ENCODE results near the gene SPAG5.

The SPAG5 gene
- 8.3 to 25.9 (median 18.8) reads per million in 3 experiments for total RNA-seq

DNA sequence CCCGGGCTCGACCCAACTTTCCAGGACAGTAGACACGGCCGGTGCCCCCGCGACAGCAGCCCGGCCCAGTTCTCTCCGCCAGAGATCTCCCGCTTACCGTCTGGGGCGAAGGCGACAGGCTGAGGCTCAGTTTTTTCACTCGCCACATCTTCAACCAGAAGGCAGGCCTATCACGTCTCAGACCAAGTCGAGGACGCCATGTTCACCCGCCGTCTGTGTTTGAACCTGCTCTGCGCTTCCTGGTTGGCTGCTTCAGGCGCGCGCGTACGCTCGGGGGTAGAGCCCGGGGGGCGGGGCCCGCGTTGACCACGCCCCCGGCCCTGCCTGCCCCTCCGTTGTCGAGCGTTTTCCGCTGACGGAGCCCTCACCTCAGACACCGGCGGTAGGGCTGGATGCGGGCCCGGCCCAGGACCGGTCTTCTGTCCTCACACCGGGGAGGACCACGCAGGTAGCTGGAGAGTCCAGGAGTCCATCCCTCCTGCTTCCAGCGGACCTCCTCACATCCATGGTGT is at the start of gene SPAG5:
Gene SPAG5 (minus strand): TSS at position 227 of the 512 bp plus-strand sequence. CDS start 79 bp downstream, at position 148.
- DNase-seq, result peak; percentile 96

- no peak for DNase-seq
These were observed 47.4 kb upstream of the SPAG5 start for GRCh38 chr17:28646039-28646754.

DNA sequence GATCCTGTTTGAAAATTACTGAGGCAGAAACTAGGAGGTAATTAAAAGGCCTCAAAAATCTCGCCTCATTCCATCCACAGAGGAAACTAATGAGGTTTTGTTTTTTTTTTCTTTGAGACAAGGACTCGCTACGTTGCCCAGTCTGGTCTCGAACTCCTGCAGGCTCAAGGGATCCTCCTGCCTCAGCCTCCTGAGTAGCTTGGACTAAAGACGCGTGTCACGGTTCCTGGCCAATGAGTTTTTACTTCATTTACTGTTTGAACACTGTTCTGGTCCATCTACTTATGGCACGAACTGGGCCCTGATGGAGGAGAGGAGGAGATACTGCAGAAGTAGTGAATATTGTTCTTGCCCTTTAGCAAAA is 46.7 kb upstream of the SPAG5 start:
- DNase-seq, result no peak

DNA sequence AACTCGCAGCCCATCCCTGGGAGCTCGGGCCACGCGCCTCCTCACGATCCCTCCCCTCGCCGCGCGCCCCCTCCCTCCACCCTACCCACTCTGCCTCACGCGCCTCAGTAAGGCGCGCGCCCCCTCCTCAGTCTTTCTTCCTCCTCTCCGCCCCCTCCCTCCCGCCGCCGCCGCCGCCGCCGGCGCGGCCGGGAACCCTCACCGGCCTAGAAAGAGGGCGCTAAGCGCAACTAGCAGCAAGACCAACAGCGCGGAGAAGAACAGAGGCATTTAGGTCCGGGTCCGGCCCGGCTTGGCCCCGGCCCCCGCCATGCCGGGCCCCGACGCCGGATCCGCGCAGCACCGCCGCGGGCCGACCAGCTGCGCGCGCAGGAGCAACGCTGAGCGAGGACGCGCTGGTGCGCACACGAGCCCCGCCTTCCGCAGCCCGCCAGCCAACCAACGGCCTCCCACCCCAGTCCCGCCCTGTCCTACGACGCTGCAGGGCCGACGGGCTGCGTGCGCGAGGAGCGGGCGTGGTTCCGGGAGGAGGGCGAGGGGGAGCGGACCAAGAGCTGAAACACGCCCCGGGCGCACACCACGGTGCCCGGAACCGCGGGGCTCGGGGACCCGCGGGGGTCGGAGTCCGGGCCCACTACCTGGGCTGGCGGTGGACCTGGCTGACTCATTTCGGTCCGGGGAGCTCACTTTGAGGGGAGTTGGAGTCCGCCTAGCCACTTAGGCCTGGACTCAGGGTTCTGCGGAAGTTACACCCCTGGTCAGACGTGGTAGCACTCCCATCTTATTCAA is 46.2 kb upstream of the SPAG5 start, which contains the start of gene BLTP2:
Gene BLTP2 (minus strand): TSS at position 372 of the 789 bp plus-strand sequence. CDS start 102 bp downstream, at position 270.
- peak; percentile 93 for DNase-seq

GRCh38 chr17:28643983-28644786 is 45.4 kb upstream of the SPAG5 start:
- DNase-seq, result no peak

- no peak for DNase-seq
These were observed 42.8 kb upstream of the SPAG5 start for GRCh38 chr17:28641579-28641978.

DNA sequence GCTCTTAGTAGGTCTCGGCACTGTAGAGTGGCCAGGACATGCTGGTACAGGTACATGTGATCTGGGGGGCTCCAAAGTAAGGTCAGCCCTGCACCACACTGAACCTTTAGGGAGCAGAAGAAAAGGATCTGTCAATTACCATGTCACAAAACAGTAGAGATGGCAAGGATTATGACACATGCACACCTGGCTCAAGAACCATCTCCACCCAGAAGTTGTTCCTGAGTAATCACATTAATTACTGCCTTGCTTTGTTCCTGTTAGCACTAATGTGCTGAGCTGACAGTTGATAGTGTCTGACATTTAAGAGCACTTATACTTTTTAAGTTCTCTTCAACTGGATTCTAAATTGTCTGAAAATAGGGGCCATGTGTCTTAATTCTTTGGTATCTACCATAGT is 36.7 kb upstream of the SPAG5 start:
- DNase-seq, result no peak

DNA sequence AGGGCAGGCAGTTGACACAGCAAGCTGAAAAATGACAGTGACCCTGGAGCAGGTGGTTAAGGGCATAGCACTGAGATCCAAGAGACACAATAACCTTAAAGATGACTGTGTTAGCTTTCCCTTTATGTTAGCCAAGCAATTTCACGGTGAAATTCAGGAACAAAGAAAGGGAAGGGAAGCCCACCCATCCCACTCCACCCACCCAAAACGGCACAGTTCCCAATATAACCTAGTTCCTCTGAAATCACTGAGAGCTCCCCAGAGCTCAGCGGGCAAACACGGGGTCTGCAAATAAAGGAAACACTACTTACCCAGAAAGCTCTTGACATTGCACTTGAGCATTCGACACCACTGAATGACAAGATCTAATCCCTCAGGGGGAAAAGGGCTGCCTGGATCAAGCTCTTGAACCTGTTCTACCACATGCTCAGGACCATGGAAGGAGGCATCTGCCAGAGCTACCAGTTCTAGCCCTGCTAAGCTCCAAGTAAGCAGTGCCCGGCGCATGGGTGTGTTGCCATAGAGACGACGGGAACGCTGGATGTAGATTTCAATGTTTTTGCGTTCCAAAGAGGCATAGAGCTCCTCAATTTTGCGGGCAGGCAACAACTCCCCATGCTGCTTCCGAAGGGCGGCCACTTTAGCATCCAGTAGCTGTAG is 35.5 kb upstream of the SPAG5 start:
- DNase-seq, result no peak

- no peak for DNase-seq
These were observed 28.0 kb upstream of the SPAG5 start for GRCh38 chr17:28626818-28627217.

- no peak for DNase-seq
These were observed 25.3 kb upstream of the SPAG5 start for GRCh38 chr17:28624148-28624547.

- no peak for DNase-seq
These were observed 24.9 kb upstream of the SPAG5 start for GRCh38 chr17:28623696-28624095.

GRCh38 chr17:28622186-28622585 is 23.4 kb upstream of the SPAG5 start:
- DNase-seq, result no peak

DNA sequence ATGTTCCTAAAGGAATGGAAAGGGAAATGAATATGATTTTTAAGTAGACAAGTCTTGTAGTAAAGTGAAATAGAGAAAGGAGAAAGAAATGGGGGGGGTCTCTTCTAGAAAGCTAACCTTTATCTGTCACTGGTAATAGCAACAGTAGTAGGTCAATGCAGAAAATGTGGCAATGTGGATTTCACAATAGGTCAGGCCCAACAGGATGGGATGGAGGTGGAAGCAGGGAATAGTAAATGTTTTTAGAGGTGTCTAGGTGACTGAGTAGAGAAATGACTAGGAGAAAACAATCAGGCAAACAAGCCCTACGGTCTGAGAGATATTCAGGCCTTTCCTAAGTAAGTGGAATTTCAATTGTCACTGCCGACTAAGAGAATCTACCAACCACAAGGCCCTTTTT is 21.2 kb upstream of the SPAG5 start:
- no peak for DNase-seq

DNA sequence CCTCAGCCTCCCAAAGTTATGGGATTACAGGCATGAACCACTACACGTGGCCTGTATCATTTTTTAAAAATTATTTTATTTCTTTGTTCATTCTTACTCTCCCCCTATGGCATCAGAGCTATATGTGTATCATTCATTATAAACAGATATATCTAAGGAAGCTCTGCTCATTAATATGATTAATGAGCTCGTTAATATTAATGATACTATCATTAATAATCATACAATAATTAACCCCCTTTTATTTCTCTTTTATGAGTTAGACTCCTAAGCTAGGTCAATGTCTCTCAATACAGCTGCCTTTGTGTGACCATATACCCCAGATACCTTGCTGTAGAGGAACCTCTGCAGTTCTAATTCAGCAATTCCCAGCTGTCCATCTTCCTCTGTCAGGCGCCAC is 19.6 kb upstream of the SPAG5 start:
- DNase-seq, result no peak

DNA sequence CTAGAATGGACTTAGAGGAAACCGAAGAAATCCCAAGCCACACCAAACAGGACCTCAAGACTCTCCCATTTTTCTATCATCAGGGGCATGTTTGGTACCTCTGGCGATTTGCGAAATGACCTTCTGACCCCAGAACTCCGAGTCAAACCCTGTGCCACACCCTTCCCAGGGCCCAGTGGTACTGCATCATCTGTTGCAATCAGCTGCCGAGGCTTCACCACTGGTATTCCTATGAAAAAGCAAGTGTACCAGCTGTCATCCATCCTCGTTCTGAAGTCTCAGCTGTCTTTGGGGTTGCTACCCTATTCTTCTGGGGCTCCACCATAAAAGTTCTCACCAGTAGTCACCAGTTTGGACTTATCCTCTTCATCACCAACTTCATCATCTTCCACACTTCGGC is 17.5 kb upstream of the SPAG5 start:
- DNase-seq, result no peak

DNA sequence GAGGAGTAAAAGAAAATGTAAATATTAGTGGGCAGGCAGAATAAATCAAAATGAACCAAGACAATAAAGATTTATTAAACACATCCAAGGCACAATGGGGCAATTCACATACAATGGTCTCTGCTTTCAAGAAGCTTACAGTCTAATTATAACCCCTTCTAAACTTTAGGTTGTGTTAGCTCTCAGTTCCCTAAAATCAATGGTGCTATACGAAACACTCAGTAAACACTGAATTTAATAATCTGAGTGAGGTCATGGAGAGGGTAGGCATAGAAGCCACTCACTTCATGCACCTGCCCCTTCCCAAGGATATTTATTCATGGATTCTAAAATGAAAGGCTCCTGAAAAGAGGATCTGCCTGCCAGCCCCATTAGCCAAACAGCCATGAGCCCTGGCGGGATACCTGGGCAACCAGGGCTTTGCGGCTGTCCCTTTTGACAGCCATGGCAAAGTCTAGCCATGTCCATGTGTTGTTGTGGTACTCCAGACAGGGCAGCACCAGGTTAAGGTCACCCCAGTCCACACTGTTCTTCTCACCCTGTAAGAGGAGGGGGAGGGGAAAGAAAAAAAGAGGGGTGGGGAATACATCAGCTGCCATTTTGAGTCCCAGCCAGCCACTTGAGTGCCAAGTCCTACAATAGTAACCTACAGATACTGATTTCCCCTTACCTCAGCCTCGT is 16.6 kb upstream of the SPAG5 start:
- no peak for DNase-seq

DNA sequence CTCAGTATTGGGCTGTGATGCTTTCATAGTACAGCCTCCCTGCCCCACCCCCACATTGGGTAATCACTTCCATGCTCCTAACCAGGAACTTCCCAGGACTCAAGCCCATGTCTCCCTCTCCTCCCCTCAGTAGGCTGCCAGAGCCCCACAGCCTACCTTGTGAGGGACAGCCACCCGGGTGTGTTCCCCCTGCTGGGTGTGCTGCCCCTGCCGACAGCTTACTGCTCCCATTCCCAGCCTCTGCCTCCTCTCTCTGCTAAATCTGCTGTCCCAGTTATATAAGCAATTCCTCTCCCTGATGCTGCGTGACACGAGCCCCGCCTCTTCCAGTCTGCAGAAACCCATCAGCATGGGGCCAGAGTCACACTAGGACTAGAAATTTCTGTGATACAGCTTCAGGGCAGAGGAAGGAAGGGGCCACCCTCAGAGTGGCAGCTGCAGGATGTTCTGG is 15.1 kb upstream of the SPAG5 start, which contains the start of gene RSKR:
Gene RSKR (minus strand): TSS at position 255 of the 451 bp plus-strand sequence. CDS start 24 bp downstream, at position 231.
- no peak for DNase-seq

DNA sequence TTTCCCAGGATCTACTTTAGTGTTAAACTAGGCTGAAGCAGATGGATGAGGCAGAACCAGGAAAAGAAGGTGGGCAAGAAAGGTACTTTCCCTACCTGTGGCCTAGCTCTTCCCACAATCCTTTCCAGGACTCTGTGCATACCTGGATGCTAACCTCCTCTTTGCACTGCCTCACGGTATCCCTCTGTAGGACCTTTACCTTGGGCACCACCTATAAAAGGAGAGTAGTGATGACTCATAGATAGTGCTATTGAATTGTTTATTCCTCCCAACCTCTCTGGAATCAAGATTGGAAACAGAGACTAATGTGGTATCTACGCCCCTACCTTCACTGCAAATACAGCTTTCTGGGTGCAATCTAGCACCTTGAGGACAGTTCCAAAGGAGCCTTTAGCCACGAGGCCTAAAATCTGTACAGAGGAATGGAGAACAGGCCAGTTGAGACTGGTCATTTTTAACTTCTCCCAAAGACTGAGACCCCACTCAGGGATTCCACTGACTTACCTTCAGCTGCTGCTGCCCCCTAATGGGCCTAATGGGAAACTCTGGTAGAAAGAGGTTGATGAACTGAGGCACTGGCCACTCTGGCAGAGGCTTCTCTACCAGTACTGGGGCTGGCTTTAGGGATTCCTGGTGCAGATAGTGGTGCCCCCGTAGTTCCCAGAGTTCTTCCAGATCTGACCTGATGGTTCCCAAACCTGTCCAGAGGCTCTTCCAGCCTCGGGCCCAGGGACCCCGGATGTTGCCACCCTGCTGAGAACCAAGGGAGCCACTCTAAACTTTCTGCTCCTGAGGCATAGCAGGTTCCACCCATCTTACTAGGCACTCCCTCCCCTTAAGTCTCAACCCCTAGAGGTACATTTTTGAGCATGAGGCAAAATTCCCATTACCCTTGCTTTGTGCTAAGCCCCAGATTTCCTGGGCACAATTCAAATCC is 14.4 kb upstream of the SPAG5 start:
- peak; percentile 25 for DNase-seq

DNA sequence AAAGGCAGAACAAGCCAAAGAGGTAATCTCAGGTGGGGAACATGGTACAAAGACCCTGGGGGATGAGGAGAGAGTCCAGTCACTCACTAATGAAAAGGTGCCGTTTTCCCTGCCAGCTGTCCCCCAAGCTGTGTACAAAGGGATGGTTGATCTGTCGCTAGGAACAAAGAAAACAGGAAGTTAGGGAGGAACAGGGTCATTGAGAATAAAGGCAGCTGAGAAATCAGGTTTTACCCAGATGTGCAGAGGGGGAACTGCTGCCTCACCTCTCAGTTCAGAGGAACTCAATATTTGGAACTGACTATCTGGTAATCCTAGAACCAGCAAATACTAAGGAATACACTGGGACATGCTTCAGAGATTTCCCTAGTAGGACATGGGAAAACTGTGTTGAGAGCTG is 13.7 kb upstream of the SPAG5 start:
- no peak for DNase-seq

- no peak for DNase-seq
These were observed 11.6 kb upstream of the SPAG5 start for GRCh38 chr17:28610376-28610775.

Measured in central memory CD4-positive, alpha-beta T cell (primary cell).